MM.1S (cell line): ENCODE data around the gene VAV2.

Experiments used
- DNase-seq: peaks from one replicate; pipeline ENCODE4 v3.0.0-alpha.2; 2015
- H2AFZ ChIP-seq: fragments of 300-600 bp; sonication (generic); 2 replicates; pipeline ENCODE4 v1.6.0; 2016; ENCODE audit warnings: antibody characterized with exemption, low read length
- H3F3A ChIP-seq: fragments of 300-600 bp; sonication (generic); 2 replicates; pipeline ENCODE4 v1.6.1; 2016; ENCODE audit warnings: mild to moderate bottlenecking, antibody characterized with exemption, low read length, moderate library complexity, mixed read lengths; ENCODE audit not compliant: insufficient read depth
- H3K27ac ChIP-seq: fragments of 300-600 bp; sonication (generic); 2 replicates; pipeline ENCODE4 v1.5.1; 2016; ENCODE audit warnings: mild to moderate bottlenecking, low read length
- H3K27me3 ChIP-seq: fragments of 300-600 bp; sonication (generic); replicated peaks from 2 replicates; pipeline ENCODE4 v1.6.0; 2016; ENCODE audit warnings: low read length; ENCODE audit not compliant: insufficient read depth
- H3K36me3 ChIP-seq: fragments of 300-600 bp; sonication (generic); replicated peaks from 2 replicates; pipeline ENCODE4 v1.6.1; 2016; ENCODE audit warnings: mild to moderate bottlenecking, low read length, mixed read lengths; ENCODE audit not compliant: insufficient read depth
- H3K4me1 ChIP-seq: fragments of 300-600 bp; sonication (generic); 2 replicates; pipeline ENCODE4 v1.6.1; 2016; ENCODE audit warnings: low read length, mixed read lengths
- H3K4me2 ChIP-seq: fragments of 300-600 bp; sonication (generic); 2 replicates; pipeline ENCODE4 v1.6.0; 2016; ENCODE audit warnings: low read depth, low read length
- H3K4me3 ChIP-seq: fragments of 300-600 bp; sonication (generic); 2 replicates; pipeline ENCODE4 v1.5.1; 2016; ENCODE audit warnings: low read length, mixed read lengths
- H3K79me2 ChIP-seq: fragments of 300-600 bp; sonication (generic); 2 replicates; pipeline ENCODE4 v1.6.1; 2016; ENCODE audit warnings: mixed run types, low read length, mixed read lengths
- H3K9ac ChIP-seq: fragments of 300-600 bp; sonication (generic); 2 replicates; pipeline ENCODE4 v1.6.1; 2016; ENCODE audit warnings: low read length, mixed read lengths
- H3K9me2 ChIP-seq: fragments of 300-600 bp; sonication (generic); replicated peaks from 2 replicates; pipeline ENCODE4 v1.6.1; 2016; ENCODE audit warnings: mild to moderate bottlenecking, low read length, mixed read lengths; ENCODE audit not compliant: insufficient read depth
- H3K9me3 ChIP-seq: fragments of 300-600 bp; sonication (generic); replicated peaks from 2 replicates; pipeline ENCODE4 v1.6.1; 2016; ENCODE audit warnings: mild to moderate bottlenecking, low read length, mixed read lengths; ENCODE audit not compliant: insufficient read depth
- H4K20me1 ChIP-seq: fragments of 300-600 bp; sonication (generic); 2 replicates; pipeline ENCODE4 v1.6.1; 2016; ENCODE audit warnings: mild to moderate bottlenecking, low read length, moderate library complexity, mixed read lengths; ENCODE audit not compliant: insufficient read depth
- CTCF ChIP-seq: fragments of 300-600 bp; sonication (generic); IDR thresholded peaks from 2 replicates; pipeline ENCODE4 v1.5.1; 2016; ENCODE audit warnings: antibody characterized with exemption, low read length, mixed read lengths
- EZH2 ChIP-seq: fragments of 300-600 bp; sonication (generic); optimal IDR thresholded peaks from 2 replicates; pipeline ENCODE3; 2017; ENCODE audit warnings: low read depth, mild to moderate bottlenecking, antibody characterized with exemption, low read length, mixed read lengths
- EZH2phosphoT487 ChIP-seq: fragments of 300-600 bp; sonication (generic); IDR thresholded peaks from 2 replicates; pipeline ENCODE4 v1.6.1; 2018; ENCODE audit warnings: antibody characterized with exemption, low read length

The VAV2 gene

DNA sequence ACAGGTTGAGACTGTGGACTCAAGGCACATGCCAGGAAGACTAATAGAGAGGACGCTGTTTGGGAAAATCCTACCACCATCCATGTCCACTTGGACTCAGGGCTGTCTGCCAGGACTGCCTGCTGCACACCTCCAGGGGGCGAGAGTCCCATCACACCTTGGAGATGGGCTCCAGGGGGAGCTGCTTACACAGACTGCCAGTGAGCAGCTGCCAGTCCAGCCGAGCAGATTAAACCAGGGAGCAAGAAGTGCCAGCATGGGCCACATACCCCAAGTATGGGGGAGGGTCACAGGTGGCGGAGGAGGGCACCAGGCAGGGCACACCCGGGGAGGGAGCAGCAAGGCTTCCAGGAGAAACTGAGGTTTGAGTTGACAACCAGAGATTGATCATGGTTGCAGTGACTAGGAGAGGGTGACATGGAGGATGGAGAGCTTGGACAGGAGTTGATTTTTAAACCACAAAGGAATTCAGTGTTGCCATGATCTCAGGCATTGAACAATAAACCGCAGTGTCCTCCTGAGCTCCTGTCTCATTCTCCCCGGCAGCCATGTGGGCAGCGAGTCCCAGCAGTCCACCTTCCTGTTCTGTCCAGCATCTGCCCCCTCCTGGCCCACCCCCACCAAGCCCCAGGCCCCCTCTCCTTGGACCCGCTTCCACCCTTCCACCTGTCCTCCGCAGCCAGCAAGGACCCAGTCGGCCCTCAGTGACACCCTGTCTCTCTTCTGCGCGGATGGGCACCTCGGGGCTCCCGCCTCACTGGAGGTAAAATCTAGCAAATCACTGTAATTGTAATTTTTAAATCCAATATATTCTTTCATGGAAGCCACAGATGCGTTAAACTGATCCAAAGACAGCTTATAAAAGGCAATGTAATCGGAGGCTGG lies 3.1 kb upstream of the VAV2 start:
- H3K36me3 ChIP-seq: no peaks in the 10 kb centered on the region
- H3K4me1 ChIP-seq: peaks cover 3% of the 10 kb centered on the region; the same call in 1 of the 2 replicates
- H3F3A ChIP-seq: no peaks in the 10 kb centered on the region
- TF ChIP-seq CTCF: peak; percentile 26; the same call in 1 of the 2 replicates
- no peak for TF ChIP-seq EZH2
- no peak overlapping the region for H2AFZ ChIP-seq
- no peak overlapping the region for H3K27ac ChIP-seq
- no peaks in the 10 kb centered on the region for H3K9me2 ChIP-seq
- H3K79me2 ChIP-seq: no peaks in the 10 kb centered on the region
- no peak overlapping the region for H3K4me3 ChIP-seq
- no peak overlapping the region for H3K9ac ChIP-seq
- peaks cover 53% of the 10 kb centered on the region for H3K27me3 ChIP-seq
- no peaks in the 10 kb centered on the region for H4K20me1 ChIP-seq
- H3K9me3 ChIP-seq: no peaks in the 10 kb centered on the region
- DNase-seq: no peak
- no peak overlapping the region for H3K4me2 ChIP-seq

- Histone ChIP-seq H2AFZ (no peak overlapping the region), H3K79me2 (no peaks in the 10 kb centered on the region), H3K9ac (no peak overlapping the region), H3F3A (no peaks in the 10 kb centered on the region), H3K9me3 (no peaks in the 10 kb centered on the region), H3K4me1 (peaks cover 3% of the 10 kb centered on the region; the same call in 1 of the 2 replicates), H3K4me3 (no peak overlapping the region), H4K20me1 (no peaks in the 10 kb centered on the region), H3K27ac (no peak overlapping the region), H3K4me2 (no peak overlapping the region), H3K9me2 (no peaks in the 10 kb centered on the region), H3K36me3 (no peaks in the 10 kb centered on the region), H3K27me3 (peaks cover 46% of the 10 kb centered on the region)
- TF ChIP-seq CTCF: peak; percentile 96
- TF ChIP-seq EZH2phosphoT487: no peak
- TF ChIP-seq EZH2: no peak
- peak; percentile 62 for DNase-seq
Observed at GRCh38 chr9:133994353-133995011, 2.4 kb upstream of the VAV2 start.

DNA sequence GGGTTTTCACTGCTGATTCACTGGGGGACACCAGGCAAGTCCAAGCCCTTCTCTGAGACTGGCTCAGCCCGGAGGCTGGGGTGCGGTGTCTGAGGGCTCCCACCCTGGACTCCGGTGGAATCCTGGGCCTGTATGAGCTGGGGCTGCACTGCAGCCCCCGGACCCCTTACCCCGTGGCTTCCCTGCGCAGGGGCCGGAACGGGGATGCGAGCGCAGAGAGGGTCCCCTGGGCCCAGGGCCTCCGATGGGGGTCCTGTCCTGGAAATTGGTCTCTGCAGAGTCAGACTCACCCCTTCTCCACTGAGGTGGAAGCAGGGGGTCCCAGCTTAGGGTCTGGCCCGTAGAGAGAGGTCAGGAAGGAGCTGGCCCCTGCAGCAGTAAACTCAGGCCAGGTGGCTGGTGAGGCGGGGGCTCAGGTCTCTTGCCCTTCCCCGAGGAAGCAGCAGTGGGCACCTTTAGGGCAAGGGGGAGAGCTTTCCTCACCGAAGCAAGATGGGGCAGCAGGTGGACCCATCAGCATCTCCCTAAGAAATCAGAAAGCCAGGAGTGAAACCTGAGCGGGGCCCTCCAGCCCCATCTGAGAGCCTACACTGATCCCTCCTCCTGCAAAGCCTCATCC lies 1.6 kb upstream of the VAV2 start:
- Histone ChIP-seq H3K79me2 (no peaks in the 10 kb centered on the region), H3K9me2 (no peaks in the 10 kb centered on the region), H3K4me2 (peak overlapping the region; percentile 85; the same call in 1 of the 2 replicates), H3K9ac (no peak overlapping the region), H3K27ac (no peak overlapping the region), H3K27me3 (peaks cover 41% of the 10 kb centered on the region), H3K36me3 (no peaks in the 10 kb centered on the region), H3K4me1 (peaks cover 3% of the 10 kb centered on the region; the same call in 1 of the 2 replicates), H4K20me1 (no peaks in the 10 kb centered on the region), H2AFZ (0 out of 2 replicates have a peak overlapping the region, but pooled peaks have one; percentile 68), H3K9me3 (no peaks in the 10 kb centered on the region), H3K4me3 (no peak overlapping the region), H3F3A (no peaks in the 10 kb centered on the region)
- DNase-seq: no peak
- TF ChIP-seq EZH2phosphoT487: no peak
- TF ChIP-seq EZH2: no peak
- no peak for TF ChIP-seq CTCF
